Ishikawa (cell line): ENCODE data around the gene OR9Q1.

ENCODE experiments used
- CEBPB ChIP-seq: IDR thresholded peaks from 2 replicates; pipeline ENCODE4 v1.6.1; 2012
- CREB1 ChIP-seq: IDR thresholded peaks from 2 replicates; pipeline ENCODE4 v1.6.1; 2012; ENCODE audit warnings: low read depth
- EGR1 ChIP-seq: IDR thresholded peaks from 2 replicates; pipeline ENCODE4 v1.6.1; 2012
- EP300 ChIP-seq: IDR thresholded peaks from 2 replicates; pipeline ENCODE4 v1.6.1; 2012; ENCODE audit warnings: borderline replicate concordance
- MAX ChIP-seq: IDR thresholded peaks from 2 replicates; pipeline ENCODE4 v1.6.1; 2012
- NFIC ChIP-seq: IDR thresholded peaks from 2 replicates; pipeline ENCODE4 v1.6.1; 2012
- RAD21 ChIP-seq: IDR thresholded peaks from 2 replicates; pipeline ENCODE4 v1.6.1; 2012; ENCODE audit warnings: low read depth
- USF1 ChIP-seq: IDR thresholded peaks from 2 replicates; pipeline ENCODE4 v1.6.1; 2012
- YY1 ChIP-seq: IDR thresholded peaks from 2 replicates; pipeline ENCODE4 v1.6.1; 2012; ENCODE audit warnings: low read depth

- TF ChIP-seq CEBPB (no peak), YY1 (no peak), MAX (no peak), EP300 (no peak), CREB1 (no peak), EGR1 (no peak), RAD21 (no peak), NFIC (no peak), USF1 (no peak)
These were observed 163.3 kb downstream of the OR9Q1 start for GRCh38 chr11:58186938-58187337.
